Tongue (tissue), 2 donors: ENCODE measurements around the gene RNU7-1. TPM values are rescaled to one million over a fixed set of nuclear protein-coding genes. Genes with fewer than 3 reads are reported as not detected.
"Not testable (repeated sequence)": the region's sequence is repeated elsewhere in the genome, so short reads cannot be mapped to it uniquely, and the experiment has no call there.

ENCODE experiments used
- DNase-seq: peaks from one replicate; pipeline ENCODE4 v3.0.0-alpha.2; 2015
- total RNA-seq: library from RNA; depleted of rRNA; stranded (reverse); fragments of >200 nt; gene quantifications from one replicate; pipeline ENCODE4 v1.2.3, GENCODE V29; 2014

RNU7-1 gene
- total RNA-seq = not detected

- DNase-seq = peak; percentile 95
Measured at GRCh38 chr12:6943722-6944380, at the start of gene RNU7-1, which contains the start of gene C12orf57. RNU7-1 (plus strand) TSS chr12:6943816. C12orf57 (plus strand) TSS chr12:6944022; CDS start chr12:6944122, 100 bp downstream.

GRCh38 chr12:6894321-6894720 is 49.3 kb upstream of the RNU7-1 start:
- DNase-seq = no peak

GRCh38 chr12:6896846-6897435 is 46.7 kb upstream of the RNU7-1 start:
- no peak for DNase-seq

GRCh38 chr12:6899427-6899826 is 44.2 kb upstream of the RNU7-1 start:
- no peak for DNase-seq

GRCh38 chr12:6899837-6900519 is 43.6 kb upstream of the RNU7-1 start:
- peak; percentile 43 for DNase-seq

GRCh38 chr12:6902448-6902847 is 41.2 kb upstream of the RNU7-1 start:
- no peak for DNase-seq

- no peak for DNase-seq
Measured at GRCh38 chr12:6903722-6904121, 39.9 kb upstream of the RNU7-1 start.

GRCh38 chr12:6904280-6905276 is 39.0 kb upstream of the RNU7-1 start, which contains the start of gene LRRC23:
LRRC23 (plus strand) TSS chr12:6904822; CDS start chr12:6905634, 812 bp downstream.
- peak; percentile 99 for DNase-seq

GRCh38 chr12:6905414-6906040 is 38.1 kb upstream of the RNU7-1 start:
- no peak for DNase-seq

- DNase-seq = not testable (repeated sequence)
Measured at GRCh38 chr12:6908141-6908540, 35.5 kb upstream of the RNU7-1 start.

GRCh38 chr12:6909421-6910145 is 34.0 kb upstream of the RNU7-1 start:
- DNase-seq = no peak

GRCh38 chr12:6912164-6912935 is 31.3 kb upstream of the RNU7-1 start:
- DNase-seq = no peak

- peak; percentile 73 for DNase-seq
Measured at GRCh38 chr12:6914246-6914946, 29.2 kb upstream of the RNU7-1 start, which contains the start of gene ENO2. ENO2 (plus strand) TSS chr12:6914580; CDS start chr12:6915833, 1,253 bp downstream.

- no peak for DNase-seq
Measured at GRCh38 chr12:6914947-6915788, 28.4 kb upstream of the RNU7-1 start.

GRCh38 chr12:6915789-6916285 is 27.8 kb upstream of the RNU7-1 start:
- no peak for DNase-seq

GRCh38 chr12:6916426-6917200 is 27.0 kb upstream of the RNU7-1 start:
- DNase-seq = no peak
